HG02938 (cell line): ENCODE measurements around the gene USP6NL.
"Not testable (repeated sequence)": the region's sequence is repeated elsewhere in the genome, so short reads cannot be mapped to it uniquely, and the experiment has no call there.

Experiments used
- ATAC-seq: cut with Tn5 transposase; IDR thresholded peaks from one replicate; pipeline ENCODE4 v1.9.1; 2021; ENCODE audit warnings: mild to moderate bottlenecking, moderate library complexity; ENCODE audit not compliant: unreplicated experiment

The USP6NL gene

DNA sequence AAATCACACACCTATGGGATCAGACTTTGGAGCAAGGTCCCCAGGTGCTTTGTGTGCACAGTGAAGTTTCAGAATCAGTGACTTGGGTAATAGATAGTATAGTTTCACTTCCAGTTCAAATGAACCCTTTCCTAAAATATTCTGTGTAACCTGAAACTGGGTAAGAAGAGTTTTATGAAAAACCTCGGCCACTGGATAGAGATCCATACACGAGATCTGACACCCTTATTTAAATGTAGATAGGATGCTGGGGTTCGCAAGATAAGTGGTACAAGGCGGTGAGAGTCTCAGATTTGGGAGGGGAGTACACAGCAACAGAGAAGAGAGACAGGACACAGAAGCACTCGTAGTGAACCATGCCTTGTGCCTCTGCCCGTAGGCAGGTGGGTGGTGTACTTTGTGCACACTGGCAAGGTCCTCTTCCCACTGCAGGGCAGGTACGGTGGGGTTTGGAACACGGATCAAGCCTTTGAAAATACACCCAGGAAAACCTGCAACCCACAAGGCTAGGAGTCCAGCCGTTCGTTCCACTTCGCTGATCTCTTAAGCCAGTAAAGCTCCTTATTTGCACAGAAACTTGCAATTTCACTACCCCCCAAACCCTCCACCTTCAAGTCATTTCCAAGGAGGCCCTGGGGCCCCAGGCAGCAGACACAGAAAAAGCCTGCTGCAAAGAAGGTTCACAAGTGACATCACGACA, 162.8 kb downstream of the USP6NL start:
- peak; percentile 90 for ATAC-seq

- peak; percentile 46 for ATAC-seq
These were observed 163.3 kb downstream of the USP6NL start for GRCh38 chr10:11448190-11448544.

DNA sequence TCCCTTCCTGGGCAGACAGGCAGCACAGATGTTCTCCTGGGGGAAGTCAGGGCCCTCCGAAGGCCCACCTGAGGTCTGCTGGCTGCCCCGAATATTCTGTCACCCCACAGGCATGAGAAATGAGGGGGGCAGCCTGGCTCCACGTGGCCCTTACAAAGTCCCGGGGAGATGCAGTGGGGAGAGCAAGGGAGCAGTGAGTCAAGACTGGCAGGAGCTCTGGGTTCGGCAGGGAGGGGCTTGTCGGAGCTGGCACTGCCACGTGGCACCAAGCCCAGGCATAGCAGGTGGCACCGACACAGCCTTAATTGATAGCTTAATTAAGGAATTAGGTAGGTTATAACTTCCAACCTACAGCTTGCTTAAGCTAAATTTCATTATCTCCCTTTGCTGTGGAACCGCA, 163.9 kb downstream of the USP6NL start:
- no peak for ATAC-seq

- no peak for ATAC-seq
These were observed 164.6 kb downstream of the USP6NL start for GRCh38 chr10:11446864-11447263.

DNA sequence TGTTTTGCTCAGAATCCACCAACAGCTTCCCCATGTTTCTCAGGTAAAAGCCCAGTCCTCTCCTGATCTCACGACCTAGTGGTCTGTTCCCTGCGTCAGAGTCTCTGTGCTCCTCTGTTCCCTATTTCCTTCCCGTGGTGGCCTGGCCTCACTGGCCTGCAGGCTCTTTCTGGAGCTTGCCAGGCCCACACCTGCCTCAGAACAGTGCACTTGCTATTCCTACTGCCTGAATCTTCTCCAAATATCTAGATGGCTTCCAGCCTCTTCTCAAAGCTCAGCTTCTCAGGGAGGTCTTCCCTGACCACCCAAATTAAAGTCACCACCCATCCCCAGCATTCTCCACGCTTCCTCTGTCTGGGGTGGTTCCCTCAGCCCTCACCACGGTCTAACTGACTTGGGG, 165.3 kb downstream of the USP6NL start:
- no peak for ATAC-seq

- ATAC-seq, result no peak
These were observed 166.8 kb downstream of the USP6NL start for GRCh38 chr10:11444531-11445228.

- ATAC-seq, result no peak
These were observed 167.3 kb downstream of the USP6NL start for GRCh38 chr10:11444155-11444530.

GRCh38 chr10:11443468-11444154, 167.8 kb downstream of the USP6NL start:
- no peak for ATAC-seq

DNA sequence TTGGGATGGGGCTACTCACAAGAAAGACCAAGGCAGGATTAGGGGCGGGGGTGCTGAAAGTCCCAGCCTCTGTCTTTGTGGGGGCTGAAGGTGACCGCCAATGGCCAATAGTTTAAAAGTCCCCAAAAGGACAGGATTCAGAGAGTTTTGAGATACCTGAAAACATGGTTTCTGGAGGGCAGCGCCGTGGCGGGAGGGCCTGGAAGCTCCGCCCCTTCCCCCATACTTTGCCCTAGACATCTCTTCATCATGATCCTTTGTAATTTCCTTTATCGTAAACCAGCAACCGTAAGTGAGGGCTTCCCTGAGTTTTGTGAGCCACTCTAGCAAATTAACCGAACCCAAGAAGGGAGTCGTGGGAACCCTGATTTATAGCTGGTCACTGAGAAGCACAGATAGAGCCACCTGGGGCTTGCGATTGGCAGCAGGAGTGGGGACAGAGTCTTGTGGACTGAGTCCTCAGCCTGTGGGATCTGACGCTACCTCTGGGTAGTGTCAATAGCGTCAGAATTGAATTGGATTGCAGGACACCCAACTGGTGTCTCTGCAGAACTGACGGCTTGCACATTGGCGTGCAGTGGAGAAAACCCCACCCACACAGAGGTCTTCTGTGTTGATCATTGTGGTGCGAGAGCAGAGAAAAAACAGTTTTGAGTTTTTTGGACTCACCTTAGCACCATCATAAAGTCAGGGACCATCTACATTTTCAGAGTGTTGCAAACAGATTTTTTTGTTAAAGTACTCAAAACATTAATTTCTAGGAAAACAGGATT, 169.3 kb downstream of the USP6NL start:
- no peak for ATAC-seq

DNA sequence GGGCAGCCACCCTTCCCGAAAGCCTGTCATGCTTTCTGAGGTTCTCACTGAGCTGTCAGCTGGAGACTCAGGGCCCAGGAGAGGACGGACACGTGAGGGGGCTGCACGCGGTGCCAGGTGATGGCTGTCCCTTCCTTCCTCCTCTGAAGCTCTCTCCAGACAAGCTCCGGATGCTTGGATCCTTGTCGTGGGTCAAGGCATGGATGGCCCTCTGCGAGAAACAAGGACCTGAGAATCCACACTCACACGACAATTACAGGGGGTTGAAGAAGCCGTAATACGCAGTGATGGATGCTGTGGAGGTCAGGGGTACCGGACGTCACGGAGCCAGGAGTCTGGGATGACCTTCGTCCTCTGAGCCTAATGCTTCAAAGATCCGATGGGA, 170.3 kb downstream of the USP6NL start:
- ATAC-seq, result no peak

DNA sequence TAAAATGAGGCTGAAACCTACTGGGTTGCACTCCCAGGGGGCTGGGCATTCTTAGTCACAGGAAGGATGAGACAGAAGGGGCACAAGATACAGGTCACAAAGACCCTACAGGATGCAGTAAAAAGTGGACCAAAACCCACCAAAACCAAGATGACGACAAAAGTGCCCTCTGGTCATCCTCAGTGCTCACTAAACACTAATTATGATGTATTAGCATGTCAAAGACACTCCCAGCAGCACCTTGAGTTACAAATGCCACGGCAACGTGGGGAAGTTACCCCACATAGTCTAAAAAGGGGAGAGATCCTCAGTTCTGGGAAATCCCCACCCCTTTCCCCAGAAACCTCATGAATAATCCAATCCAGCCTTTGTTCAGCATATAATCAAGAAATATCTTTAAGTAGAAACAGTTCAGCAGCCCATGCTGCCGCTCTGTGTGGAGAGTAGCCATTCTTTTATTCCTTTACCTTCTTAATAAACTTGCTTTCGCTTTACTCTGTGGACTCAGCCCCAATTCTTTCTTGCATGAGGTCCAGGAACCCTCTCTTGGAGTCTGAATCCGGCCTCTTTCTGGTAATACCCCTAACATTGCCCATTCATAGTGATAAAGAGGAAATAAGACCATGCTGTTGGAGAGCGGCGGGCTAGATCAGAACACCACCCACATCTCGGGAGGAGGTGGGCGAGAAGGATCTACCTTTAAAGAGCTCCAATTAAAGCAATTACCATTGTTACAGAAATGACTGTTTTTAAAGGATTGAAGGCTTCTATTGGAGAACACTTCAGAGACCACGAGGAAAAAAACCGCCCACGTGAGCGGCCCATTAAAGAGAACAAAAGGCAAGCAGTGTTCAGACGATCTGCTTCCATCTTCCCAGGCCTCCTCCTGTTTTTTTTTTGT, 170.9 kb downstream of the USP6NL start:
- peak; percentile 50 for ATAC-seq

DNA sequence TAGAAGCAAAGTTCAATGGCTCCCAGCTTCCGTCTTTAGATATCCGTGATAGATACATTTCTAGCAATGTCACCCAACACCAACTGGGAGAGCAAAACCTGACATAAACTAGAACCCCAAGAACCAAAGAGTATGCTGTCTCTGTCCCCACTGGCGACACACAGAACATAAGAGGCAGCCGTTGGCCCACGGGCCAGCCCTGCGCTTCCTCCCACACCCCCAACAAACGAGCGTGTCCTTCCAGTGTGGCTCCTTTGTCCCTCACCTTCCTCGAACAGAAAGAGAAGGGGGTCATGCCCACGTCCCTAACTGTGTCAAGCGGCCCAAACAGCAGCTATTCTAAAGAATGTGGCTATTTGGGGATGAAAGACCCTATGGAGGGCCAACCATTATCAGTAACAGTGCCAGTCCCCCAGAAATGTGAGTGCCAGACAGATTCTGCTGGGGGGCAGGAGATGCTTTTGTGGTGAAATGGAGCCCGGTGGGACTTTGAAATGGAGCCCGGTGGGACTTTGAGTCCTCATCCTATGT, 171.9 kb downstream of the USP6NL start:
- no peak for ATAC-seq

GRCh38 chr10:11437391-11438142, 173.9 kb downstream of the USP6NL start:
- no peak for ATAC-seq

DNA sequence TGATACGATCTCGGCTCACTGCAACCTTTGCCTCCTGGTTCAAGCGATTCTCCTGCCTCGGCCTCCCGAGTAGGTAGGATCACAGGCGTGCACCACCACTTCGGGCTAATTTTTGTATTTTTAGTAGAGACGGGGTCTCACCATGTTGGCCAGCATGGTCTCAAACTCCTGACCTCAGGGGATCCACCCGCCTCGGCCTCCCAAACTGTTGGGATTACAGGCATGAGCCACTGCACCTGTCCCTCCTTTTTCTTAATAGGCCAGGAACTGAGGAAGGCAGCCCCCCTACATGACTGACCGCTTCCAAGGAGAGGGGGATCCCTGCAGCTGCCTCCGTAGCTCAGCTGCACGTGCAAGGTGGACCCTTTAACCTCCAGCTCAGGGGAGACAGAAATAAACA, 175.0 kb downstream of the USP6NL start:
- not testable (repeated sequence) for ATAC-seq

DNA sequence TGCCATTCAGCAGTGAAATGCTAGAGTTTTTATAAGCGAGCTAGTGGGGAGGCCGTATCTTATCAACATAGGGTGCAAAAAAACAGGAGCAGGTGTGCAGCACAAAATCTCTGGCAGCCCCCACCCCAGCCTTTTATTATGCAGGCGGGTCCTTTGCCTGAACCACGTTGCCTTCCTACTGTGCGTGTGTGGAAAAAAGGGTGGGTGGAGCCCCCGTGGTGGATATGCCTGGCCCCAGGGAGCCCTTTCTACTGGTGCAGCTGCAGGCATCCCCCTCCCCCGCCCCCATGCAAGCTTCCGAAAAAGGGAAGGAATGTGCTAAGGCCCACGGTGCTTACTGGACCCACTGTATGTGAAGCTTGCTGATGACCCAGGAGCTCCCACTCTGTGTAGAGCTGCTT, 175.9 kb downstream of the USP6NL start:
- no peak for ATAC-seq

DNA sequence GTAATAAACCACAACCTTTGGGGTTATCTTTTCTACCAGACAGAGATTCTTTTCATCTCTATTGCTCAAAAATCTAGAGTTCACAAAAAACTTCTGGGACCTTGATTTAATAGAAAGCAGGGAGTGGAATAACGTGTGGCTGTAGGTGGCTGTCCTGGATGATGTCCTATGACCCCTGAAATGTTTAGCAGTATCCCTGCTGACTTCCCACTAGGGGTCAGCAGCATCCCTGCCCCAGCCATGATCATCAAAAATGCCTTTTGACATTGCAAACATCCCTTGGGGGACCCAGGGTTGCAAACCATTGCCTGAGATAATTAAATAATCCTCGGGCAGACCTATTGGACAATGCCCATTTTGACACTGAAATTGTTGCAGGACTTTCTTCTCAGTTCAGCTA, 177.1 kb downstream of the USP6NL start:
- no peak for ATAC-seq

DNA sequence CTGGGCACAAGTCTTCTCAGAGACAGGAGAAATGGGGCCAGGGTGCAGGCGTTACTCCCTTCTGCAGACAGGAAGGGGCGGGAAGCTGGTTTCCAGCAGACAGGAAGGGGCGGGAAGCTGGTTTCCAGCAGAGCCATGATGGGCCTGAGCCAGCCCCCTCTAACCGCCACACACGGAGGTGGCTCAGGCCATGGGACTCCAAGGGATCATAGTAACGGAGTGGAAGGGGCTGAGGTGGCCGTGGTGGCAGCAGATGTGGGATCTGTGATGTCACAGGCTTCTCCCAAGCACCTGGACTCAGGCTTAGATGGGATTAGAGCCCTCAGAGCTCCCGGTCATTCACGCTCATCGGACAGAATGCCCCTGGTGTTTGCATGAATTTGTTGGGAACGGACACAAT, 177.8 kb downstream of the USP6NL start:
- no peak for ATAC-seq

- no peak for ATAC-seq
These were observed 180.3 kb downstream of the USP6NL start for GRCh38 chr10:11431216-11431555.

- ATAC-seq, result no peak
These were observed 180.8 kb downstream of the USP6NL start for GRCh38 chr10:11430421-11431215.
